Inferior parietal cortex (tissue), 1 donor: ENCODE measurements around the gene SORCS2.

ENCODE experiments used
- DNase-seq: peaks from one replicate; pipeline ENCODE4 v3.0.0-alpha.2; 2016; ENCODE audit errors: extremely low spot score

The SORCS2 gene

DNA sequence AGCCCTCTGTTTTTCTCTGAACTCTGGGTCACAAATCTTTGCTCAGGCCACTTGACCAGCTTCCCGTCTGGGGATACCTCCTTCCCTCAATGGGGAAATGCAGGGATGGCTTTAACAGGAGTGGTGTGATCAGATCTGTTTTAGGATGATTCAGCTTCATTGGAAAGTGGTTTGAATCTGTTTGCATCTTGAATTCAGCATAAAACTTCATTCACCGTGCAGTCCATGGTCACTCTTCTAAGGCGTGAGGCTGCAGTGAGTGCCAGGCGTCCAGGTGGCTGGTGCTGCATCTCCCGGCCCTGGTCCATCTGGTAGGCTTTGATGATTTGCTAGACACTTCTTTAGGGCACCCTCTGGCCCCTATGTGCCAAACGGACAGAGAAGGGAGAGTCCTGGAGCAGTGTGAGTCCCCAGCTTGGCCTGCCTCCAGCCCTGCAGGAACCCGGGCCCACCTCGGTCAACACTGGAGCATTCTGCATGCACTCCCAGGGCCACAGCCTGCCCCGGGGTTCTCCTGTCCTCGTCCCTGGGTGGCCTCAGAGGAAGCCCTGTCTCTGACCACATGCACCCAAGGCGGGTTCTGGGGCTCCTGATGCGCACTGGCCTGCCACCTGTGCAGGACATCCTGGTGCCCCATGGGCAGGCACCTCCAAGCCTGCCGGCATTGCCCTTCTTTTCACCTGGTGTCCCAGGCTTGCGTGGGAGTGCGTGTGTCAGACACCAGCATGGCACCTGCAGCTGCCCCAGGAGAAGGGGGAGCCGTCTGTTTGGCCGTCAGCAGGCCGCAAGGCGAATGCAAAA lies 493.9 kb downstream of the SORCS2 start:
- DNase-seq = no peak

DNA sequence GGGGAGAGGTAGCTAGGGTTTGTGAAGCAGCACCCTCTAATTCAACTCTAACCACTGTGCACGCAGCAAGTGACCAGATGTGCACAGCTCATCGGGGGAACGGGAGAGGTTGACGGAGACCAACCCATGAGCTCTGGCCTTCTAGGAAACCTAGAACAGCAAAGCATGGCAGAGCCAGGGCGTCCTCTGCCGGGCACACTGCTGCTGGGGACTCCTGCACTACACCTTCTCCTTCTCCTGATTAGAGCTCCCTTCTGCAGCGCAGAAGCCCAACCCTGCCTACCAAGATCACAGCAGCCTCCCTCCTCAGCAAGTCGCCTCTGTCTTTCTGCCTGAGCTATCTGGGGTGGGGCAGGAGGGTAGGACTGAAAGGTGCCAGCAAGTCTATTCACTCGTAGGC lies 494.7 kb downstream of the SORCS2 start:
- no peak for DNase-seq

DNA sequence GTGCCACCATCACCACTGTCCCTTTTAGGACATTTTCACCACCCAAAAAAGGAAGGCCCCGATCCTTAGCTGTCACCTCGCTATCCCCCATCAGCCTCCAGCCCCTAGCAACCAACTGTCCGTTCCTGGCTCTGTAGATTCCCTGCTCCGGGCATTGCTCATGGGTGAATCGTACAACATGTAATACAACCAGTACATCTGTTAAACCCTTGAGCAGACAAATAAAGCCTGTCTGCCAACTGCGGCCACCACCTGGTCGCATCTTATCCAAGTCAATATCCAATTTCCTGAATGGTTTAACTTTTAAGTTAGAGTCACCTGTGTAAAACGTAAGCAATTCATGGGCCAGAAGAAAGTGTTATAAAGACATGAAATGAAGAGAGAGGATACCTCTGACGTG lies 495.5 kb downstream of the SORCS2 start:
- DNase-seq = no peak

DNA sequence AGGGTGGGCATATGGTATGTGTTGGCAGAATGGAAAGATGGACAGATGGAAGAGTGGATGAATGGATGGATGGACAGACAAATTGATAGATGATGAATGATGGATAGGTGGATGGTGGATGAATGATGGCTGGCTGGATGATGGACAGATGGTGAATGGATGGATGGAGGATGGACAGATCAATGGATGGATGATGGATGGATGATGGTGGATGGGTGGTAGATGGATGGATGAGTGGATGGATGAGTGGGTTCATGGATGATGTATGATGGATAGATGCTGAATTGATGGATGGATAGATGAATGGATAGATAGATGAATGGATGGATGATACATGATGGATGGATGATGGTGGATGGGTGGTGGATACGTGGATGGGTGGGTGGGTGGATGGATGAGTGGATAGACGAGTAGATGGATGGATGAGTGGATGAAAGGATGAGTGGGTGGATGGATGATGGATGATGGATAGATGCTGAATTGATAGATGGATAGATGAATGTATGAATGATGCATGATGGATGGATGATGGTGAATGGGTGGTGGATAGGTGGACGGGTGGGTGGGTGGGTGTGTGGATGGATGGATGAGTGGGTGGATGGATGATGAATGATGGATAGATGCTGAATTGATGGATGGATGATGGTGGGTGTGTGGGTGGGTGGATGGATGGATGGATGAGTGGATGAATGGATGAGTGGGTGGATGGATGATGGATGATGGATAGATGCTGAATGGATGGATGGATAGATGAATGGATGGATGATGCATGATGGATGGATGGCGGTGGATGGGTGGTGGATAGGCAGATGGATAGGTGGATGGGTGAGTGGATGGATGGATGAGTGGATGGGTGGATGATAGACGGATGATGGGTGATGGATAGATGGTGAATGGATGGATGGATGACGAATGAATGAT lies 497.7 kb downstream of the SORCS2 start:
- DNase-seq = no peak

DNA sequence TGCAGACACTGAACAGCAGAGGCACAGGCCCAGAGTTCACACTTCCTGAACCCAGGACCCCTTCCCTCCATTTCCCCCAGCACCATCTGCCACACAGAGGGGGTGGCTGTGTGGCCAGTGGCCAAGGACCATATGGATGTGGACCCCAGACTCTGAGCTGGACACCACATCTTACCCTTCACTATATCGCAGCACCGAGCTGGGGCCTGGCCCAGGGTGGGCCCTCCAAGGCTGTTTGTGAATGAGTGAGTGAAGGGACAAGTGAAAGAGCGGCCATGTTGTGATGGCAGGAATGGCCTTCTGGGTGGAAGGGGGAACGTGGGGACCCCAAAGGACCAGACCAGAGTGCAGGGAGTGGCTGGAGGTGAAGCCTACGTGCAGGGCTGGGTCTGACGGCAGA lies 498.7 kb downstream of the SORCS2 start:
- DNase-seq = no peak

DNA sequence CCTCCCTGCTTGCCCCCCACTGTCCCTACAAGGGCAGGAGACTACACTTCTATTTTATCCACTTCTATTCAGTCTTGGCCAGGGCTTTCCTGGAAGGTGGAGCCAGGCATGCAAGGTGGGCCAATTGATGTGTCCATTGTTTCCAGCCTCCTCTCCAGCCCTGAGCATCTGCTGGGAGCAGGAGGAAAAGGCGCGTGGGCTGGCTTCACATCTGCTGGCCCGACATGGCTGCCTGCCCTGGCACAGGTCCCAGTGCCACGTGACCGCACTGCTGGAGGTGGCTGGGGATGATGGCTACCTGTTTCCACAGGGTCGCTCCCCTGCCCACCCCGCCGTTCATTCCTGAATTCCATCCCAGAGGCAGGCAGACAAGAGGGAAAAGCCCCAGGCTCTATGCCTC lies 499.6 kb downstream of the SORCS2 start:
- no peak for DNase-seq

DNA sequence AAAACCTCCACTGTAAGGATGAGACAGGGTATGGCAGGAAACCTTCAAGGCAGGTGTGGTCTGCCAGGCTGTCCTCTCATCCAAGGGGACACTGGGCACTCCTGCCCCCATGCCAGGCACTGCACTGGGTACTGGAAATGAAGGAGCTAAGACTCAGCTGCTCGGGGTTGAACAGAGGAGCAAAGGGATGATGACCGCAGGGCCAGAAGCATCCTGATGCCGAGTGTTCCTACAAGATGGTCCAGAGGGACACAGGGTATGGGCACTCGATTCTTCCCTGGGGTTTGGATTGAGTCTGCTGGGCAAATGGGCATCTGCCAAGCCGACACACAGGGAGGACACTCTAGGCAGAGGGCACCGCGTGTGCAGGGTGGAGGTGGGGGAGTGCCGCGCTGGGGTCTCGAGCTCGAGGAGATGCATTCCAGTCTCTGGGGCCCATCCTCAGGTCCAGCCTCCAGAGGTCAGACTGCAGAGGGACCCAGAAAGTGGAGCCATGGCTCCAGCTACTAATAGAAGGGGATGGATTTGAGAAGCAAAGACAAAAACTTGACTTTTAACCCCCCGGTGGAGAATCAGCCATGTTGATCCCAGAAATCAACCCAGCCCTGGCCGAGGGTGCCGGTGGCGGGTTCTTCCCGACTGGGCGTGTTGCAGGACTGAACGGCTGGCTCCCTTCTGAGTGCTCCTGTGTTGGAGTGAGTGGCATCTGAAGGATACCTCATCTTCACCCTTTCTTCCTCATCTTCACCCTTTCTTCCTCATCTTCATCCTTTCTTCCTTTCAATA lies 500.3 kb downstream of the SORCS2 start:
- DNase-seq = no peak

DNA sequence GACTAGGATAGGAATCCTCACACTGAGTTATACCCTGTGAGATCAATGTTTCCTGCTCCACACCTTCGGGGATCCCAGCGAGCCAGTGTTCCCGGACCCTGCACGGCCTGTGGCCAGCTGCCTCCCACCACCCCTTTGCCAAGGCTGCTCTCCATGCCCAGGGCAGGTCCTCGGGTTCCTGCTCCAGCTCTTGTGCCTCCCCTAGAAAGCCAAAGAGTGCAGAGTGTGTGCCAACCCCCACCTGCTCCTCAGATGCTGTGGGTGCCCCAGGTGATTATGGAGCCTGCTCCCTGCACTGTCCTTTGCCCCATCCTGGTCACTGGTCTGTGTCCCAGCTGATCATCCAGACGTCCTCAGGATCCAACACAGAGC lies 500.9 kb downstream of the SORCS2 start:
- no peak for DNase-seq

DNA sequence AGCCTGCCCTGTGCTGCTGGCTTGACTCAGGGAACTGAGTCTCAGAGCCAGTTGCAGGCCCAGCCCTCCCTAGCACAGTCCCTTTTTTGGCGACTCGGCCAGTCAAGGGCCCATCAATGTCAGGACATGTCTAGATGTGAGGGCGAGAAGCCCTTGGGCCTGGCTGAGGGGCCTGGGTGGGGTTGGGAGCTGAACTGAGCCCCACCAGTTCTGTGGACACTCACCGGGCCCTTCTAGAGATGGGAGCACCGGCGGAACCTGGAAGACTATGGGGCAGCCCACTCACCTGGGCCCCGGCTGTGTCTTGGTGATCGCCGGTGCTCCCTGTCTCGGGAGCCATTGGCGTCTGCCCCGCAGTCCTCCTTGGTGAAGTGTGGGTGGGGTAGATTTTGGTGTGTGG lies 501.4 kb downstream of the SORCS2 start:
- DNase-seq = no peak

DNA sequence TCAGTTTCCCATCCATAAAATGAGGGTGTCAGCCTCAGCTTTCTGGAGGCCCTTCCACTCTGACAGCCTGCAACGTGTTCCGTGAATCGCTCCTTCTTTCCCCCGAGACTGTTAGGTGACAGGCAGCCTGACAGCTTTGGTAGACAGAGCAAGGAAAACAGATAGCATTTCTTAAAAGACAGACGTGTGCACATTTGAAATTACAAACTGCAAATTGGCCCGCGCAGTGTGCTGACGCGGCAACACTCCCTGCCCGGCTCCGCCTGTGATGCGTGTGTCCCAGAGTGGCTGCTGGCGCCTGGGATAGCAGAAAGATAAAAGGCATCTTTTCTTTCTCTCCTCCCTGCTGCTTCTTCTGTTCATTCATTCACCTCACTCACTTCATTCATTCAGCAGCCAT lies 502.0 kb downstream of the SORCS2 start:
- DNase-seq = no peak

DNA sequence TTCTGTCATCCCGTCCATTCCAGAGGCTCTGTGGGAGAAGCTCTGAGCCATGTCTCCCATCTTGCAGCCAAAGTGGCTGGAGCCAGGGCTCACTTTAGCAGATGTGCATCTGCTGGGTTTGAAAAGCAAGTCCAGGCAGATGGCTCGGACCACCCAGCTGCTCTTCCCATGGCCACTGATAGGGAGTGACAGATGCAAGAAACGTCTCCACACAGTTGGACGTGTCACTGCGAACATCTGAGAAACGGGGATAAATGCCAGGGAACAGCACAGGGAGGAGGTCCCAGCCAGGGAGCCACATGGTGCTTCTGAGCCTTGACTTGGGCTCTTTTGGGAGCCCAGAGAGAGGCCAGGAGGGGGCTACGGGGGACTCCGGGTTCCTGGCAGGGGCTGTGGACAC lies 505.0 kb downstream of the SORCS2 start:
- no peak for DNase-seq

DNA sequence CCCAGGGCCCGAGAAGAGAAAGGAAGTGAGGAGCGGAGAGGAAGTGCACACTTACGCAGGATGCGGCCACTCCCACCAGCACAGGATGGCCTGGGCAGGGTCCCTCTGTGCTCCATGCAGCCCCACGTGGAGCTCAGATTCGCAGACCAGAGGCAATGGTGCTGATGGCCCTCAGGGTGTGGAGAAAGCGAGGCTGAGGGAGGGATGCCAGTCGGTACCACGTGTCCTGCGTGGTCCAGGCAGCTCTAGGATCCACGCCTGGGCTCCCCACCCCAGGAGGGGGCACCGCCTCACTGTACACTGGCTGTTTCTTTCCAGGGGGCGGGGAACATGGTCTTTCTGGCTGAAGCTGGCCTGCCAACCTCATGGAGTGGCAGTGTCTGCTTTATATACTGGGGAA lies 505.5 kb downstream of the SORCS2 start:
- no peak for DNase-seq

DNA sequence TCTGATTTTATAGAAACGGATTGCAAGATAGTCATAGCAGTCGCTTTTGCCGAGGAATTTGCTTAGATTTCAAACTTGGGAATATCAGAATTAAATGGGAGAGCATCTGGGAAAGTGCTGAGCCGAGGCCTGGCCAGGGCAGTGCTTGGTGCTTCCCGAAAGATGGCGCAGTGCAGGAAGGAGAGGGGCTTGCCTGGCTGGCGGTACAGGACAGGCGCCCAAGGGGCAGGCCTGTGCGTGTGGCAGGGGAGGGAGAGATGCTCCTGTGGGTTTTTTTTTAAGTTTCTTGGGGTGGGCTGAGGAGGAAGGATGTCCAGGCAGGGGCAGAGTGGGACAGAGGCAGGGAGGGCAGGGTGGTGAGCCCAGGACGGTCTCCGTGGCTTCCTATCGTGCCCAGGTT lies 506.2 kb downstream of the SORCS2 start:
- no peak for DNase-seq

DNA sequence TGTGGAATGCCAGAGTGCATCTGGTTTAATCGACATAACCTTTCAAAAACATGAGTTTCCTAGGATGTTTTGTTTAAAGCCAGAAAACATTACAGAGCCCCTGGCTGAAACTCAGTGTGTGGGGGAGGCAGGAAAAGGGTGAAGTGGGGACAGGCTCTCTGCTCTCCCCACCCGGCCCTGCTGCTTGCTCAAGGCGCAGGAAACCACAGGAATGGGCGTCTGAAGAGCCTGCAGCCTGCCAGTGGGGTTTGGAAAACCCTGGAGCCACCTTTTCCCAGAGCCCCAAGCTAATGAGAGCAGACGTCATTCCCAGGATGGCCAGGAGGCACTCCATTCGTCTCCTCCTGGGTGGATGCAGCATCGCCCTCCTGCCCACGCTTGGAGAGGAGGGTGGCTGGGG lies 506.7 kb downstream of the SORCS2 start:
- DNase-seq = no peak

DNA sequence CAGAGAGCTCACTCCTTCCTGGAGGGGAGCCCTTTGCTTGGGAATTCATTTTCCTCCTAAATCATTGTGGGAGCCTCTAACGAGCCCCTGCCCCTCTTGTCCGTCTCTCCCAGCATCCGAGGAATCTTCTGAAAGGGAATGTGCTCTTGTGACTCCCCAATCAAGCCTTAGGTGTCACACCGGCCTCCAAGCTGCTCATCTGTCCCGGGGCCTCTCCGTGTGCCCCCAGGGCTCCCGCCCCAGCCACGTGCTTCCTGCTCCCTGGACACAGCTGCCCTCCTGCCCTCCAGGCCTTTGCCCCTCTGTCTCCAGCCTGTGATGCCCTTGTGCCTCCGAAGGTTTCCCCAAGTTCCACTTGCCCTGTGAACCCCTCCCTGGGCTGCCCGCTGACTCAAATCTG lies 507.5 kb downstream of the SORCS2 start:
- no peak for DNase-seq

DNA sequence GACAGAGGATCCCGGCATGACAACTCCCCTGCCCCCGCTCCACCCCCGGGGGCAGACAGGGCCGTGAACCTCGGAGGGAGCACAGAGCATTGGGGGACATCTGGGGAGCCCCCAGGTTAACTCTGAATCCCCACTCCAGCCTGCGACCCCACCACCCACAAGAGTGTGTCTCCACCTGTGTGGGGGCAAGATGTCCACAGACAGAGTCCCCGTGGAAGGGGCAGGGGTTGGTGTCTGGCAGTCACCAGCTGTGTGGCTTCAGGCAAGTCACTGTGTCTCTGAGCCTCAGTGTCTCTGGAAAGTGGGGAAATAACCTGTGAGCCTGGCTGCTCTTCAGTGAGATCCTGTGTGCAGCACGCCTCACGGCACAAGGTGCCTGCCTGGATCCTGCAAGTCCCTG lies 508.3 kb downstream of the SORCS2 start:
- no peak for DNase-seq

DNA sequence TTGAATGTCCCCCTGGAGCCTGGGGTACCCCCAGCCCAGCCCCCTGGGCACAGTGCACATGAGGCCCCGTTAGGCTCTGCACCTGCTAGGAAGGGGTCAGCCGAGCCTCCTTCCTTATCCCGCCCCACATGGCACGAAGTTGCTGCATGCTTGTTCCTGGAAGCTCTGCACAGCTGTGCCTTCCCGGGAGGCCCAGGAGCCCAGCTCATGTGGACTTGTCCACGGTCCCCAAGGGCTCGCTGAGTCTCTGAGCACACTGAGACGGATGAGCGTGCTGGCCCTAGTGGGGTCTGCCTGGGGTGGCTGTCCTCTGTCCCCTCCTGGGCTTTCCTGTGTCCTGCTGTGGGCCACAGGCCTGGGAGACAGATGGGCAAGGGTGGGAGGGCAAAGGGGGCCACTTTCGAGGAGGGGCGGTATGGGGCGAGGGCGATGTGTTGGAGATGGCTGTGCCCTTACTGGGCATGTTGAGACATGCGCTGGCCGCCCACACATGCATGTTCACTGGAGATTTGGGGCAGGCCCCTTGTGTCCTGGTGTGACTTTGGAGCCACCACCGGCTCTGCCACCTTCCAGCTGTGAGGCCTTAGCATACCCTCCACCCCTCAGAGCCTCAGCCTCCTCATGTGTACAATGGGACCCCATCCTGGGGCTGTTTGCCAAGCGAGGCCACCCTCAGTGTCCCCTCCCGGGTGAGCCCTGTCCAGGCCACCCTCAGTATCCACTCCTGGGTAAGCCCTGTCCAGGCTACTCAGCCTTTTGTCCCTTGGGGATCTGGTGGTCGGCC lies 509.7 kb downstream of the SORCS2 start:
- DNase-seq = no peak

DNA sequence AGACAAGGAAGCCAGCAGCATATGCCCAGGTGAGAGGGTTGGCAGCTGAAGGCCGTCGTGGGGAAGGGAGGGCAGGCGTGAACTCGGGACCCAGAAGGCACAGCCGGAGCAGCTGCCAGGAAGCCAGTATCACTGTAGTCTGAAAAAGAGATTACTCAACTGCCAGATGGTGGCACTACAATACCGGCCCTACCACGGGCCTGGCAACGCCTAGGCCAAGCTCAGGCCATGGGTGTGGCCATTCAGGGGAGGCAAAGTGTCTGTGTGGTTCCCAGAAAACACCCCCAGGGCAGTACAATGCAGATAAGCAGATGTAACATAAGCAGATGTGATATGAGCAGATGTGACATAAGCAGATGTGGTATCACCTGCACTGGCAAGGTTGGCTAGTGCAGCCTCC lies 511.4 kb downstream of the SORCS2 start:
- DNase-seq = no peak

DNA sequence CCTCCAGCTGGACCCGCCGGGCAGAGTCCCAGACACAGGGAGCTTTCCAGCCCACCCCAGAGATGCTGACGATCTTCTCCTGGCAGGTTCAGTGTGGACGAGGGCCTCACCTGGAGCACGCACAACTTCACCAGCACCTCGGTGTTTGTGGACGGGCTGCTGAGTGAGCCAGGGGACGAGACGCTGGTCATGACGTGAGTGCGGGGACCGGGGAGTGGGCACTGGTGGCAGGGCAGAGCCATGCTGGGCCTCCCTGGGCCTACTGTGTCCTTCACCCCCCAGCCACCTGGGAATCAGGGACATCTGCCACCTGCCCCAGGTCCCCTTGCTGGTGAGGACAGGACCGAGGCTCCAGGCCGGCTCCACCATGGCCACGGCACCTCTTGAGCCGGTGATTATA lies 511.8 kb downstream of the SORCS2 start:
- no peak for DNase-seq

DNA sequence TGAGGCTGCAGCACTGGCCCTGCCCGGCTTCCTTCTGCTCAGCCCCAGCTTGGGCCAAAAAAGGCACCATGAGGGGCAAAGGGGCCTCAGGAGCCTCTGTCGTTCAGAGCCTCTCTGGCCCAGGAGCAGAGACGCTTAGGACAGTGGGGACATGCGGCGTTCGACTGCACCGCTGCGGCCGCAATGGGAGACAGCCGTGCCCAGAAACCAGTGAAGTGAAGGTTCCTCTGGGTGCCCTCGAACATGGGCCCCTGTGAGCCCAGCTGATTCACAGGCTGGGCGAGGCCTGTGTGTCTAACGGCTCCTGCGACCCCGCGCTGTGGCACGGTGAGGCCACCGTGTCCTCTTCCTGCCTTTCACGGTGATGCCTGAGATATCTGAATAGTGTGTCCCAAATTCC lies 512.3 kb downstream of the SORCS2 start:
- DNase-seq = no peak

DNA sequence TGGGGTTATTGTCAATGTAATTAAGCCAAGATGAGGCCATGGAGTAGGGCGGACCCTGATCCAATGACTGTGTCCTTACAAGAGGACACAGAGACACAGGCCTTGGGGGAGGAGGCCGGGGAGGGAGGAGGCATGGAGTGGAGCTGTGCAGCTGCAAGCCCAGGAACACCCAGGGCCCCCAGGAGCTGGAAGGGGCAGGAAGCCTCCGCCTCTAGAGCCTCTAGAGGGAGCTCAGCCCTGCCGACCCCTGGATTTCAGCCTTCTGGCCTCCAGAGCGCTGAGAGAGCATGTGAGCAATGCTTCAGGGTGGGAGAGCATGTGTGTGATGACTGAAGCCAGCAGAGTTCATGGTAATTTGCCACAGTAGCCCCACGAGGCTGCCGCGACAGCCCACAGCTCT lies 512.7 kb downstream of the SORCS2 start:
- no peak for DNase-seq

DNA sequence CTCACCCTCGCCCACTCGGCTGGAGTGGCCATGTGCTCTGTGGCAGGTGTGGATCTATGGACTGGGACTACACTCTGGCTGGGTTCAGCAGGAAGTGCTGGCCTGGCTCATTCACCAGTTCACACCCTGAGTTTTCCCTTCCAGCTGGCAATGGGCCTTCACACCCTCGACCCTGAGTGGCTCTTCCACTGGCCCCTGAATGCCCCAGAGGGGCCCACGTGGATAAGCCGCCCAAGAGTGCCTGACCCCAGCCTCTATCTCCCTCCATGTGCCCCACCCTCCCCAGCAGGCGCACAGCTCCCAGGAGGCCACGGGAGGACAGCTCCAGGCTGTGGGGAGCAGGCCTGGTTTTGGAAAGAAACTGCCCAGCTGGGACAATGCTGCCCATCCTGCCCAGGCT lies 513.3 kb downstream of the SORCS2 start:
- DNase-seq = no peak
